ENCODE results near the gene ABHD8.
A peak's percentile ranks its signal among the peaks of the same experiment; 100 is the strongest.

Gene ABHD8

DNA sequence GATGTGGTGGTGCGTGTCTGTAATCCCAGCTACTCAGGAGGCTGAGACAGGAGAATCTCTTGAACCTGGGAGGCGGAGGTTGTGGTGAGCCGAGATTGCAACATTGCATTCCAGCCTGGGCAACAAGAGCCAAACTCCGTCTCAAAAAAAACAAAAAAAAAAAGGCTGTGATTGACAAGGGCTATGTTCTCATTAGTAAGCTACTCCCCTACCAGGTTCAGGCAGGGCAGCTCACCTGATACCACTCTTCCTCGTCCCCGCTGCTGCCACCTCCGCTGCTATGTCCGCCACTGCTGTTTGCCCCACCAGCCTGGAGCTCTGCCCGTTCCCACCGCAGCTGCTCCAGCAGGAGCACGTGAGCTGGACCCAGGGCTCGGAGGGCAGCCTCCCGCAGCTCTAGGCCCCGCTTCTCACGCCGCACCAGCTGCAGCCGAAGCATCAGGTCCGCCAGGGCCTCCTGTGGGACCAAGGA is 48.0 kb downstream of the ABHD8 start:
- no peak for TF ChIP-seq FOXP2 (optimal IDR thresholded peaks at IDR 0.05; ENCODE audit: control extremely low read depth, extremely low read length, insufficient read depth)
- TF ChIP-seq POLR2AphosphoS5 (IDR thresholded peaks at IDR 0.05; ENCODE audit: borderline replicate concordance, low read depth, low read length) = no peak
- no peak for TF ChIP-seq EZH2 (IDR thresholded peaks at IDR 0.05)
- no peaks in the 10 kb centered on the region for H3K36me3 ChIP-seq (ENCODE audit: insufficient read depth, low read length)
- H3K27ac ChIP-seq = no peak overlapping the region
- no peaks in the 10 kb centered on the region for H3K9me3 ChIP-seq (ENCODE audit: low read depth, low read length)
- no peak overlapping the region for H3K9ac ChIP-seq (ENCODE audit: insufficient read length)
- no peak overlapping the region for H3K4me3 ChIP-seq
- no peak for DNase-seq (ENCODE audit: low read depth, low spot score)

- no peak overlapping the region for H3K27ac ChIP-seq
- TF ChIP-seq EZH2 (IDR thresholded peaks at IDR 0.05) (no peak), FOXP2 (optimal IDR thresholded peaks at IDR 0.05; ENCODE audit: control extremely low read depth, extremely low read length, insufficient read depth) (no peak), POLR2AphosphoS5 (IDR thresholded peaks at IDR 0.05; ENCODE audit: borderline replicate concordance, low read depth, low read length) (no peak)
- H3K4me3 ChIP-seq = no peak overlapping the region
- H3K9ac ChIP-seq (ENCODE audit: insufficient read length) = no peak overlapping the region
- no peaks in the 10 kb centered on the region for H3K9me3 ChIP-seq (ENCODE audit: low read depth, low read length)
- H3K36me3 ChIP-seq (ENCODE audit: insufficient read depth, low read length) = no peaks in the 10 kb centered on the region
- DNase-seq (ENCODE audit: low read depth, low spot score) = no peak
Observed at GRCh38 chr19:17254636-17255035, 48.6 kb downstream of the ABHD8 start.

DNA sequence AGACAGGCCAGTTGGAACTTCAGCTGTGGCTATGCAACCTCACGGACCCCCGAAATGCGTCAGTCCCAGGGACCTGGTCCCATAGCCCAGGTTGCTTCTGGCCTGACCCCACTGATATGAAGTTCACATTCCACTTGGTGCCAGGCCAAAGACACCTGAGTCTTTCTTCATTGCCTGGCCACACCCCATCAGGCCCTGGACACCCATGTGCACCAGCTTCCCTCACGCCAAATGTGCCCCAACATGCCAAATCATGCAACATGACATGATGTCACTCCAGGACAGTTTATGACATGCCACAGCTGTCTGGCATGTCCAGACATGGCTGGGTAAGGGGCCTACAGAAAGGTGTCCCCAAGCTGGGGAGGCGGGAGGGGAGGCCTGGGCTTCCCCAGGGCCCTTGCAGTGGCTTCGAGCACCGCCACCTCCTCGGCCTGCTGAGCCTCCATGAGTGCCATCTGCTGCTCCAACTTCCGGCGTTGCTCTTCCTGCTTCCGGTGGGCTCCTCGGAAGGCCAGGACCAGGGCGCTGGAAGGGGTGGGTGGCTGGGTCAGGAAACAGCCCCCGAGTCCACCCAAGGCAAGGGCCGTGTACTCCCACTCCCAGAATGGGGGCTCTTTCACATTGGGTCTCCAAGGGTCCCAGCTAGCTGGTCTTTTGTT is 53.2 kb downstream of the ABHD8 start:
- no peak overlapping the region for H3K27ac ChIP-seq
- no peaks in the 10 kb centered on the region for H3K9me3 ChIP-seq (ENCODE audit: low read depth, low read length)
- H3K36me3 ChIP-seq (ENCODE audit: insufficient read depth, low read length) = no peaks in the 10 kb centered on the region
- DNase-seq (ENCODE audit: low read depth, low spot score) = no peak
- no peak overlapping the region for H3K4me3 ChIP-seq
- H3K9ac ChIP-seq (ENCODE audit: insufficient read length) = no peak overlapping the region
- TF ChIP-seq POLR2AphosphoS5 (IDR thresholded peaks at IDR 0.05; ENCODE audit: borderline replicate concordance, low read depth, low read length) = no peak
- no peak for TF ChIP-seq FOXP2 (optimal IDR thresholded peaks at IDR 0.05; ENCODE audit: control extremely low read depth, extremely low read length, insufficient read depth)
- no peak for TF ChIP-seq EZH2 (IDR thresholded peaks at IDR 0.05)

- TF ChIP-seq FOXP2 (optimal IDR thresholded peaks at IDR 0.05; ENCODE audit: control extremely low read depth, extremely low read length, insufficient read depth) (no peak), EZH2 (IDR thresholded peaks at IDR 0.05) (no peak), POLR2AphosphoS5 (IDR thresholded peaks at IDR 0.05; ENCODE audit: borderline replicate concordance, low read depth, low read length) (no peak)
- Histone ChIP-seq H3K27ac (no peak overlapping the region), H3K9me3 (ENCODE audit: low read depth, low read length) (no peaks in the 10 kb centered on the region), H3K36me3 (ENCODE audit: insufficient read depth, low read length) (no peaks in the 10 kb centered on the region), H3K9ac (ENCODE audit: insufficient read length) (no peak overlapping the region), H3K4me3 (no peak overlapping the region)
- DNase-seq (ENCODE audit: low read depth, low spot score) = no peak
Observed at GRCh38 chr19:17248011-17248776, 55.0 kb downstream of the ABHD8 start.

GRCh38 chr19:17246681-17247425 is 56.4 kb downstream of the ABHD8 start:
- Histone ChIP-seq H3K9ac (ENCODE audit: insufficient read length) (peak overlapping the region; percentile 71), H3K4me3 (peak overlapping the region; percentile 81), H3K27ac (no peak overlapping the region), H3K36me3 (ENCODE audit: insufficient read depth, low read length) (no peaks in the 10 kb centered on the region), H3K9me3 (ENCODE audit: low read depth, low read length) (no peaks in the 10 kb centered on the region)
- DNase-seq (ENCODE audit: low read depth, low spot score) = no peak
- TF ChIP-seq EZH2 (IDR thresholded peaks at IDR 0.05) (no peak), FOXP2 (optimal IDR thresholded peaks at IDR 0.05; ENCODE audit: control extremely low read depth, extremely low read length, insufficient read depth) (no peak), POLR2AphosphoS5 (IDR thresholded peaks at IDR 0.05; ENCODE audit: borderline replicate concordance, low read depth, low read length) (no peak)

- Histone ChIP-seq H3K9ac (ENCODE audit: insufficient read length) (peak within 1 kb of the TSS; percentile 71), H3K36me3 (ENCODE audit: insufficient read depth, low read length) (no peaks in the 10 kb centered on the region), H3K4me3 (peak within 1 kb of the TSS; percentile 81), H3K9me3 (ENCODE audit: low read depth, low read length) (no peaks in the 10 kb centered on the region), H3K27ac (peak within 1 kb of the TSS; percentile 50; the same call in 1 of the 2 replicates)
- no peak for TF ChIP-seq EZH2 (IDR thresholded peaks at IDR 0.05)
- no peak for TF ChIP-seq FOXP2 (optimal IDR thresholded peaks at IDR 0.05; ENCODE audit: control extremely low read depth, extremely low read length, insufficient read depth)
- no peak for TF ChIP-seq POLR2AphosphoS5 (IDR thresholded peaks at IDR 0.05; ENCODE audit: borderline replicate concordance, low read depth, low read length)
- no peak for DNase-seq (ENCODE audit: low read depth, low spot score)
Observed at GRCh38 chr19:17245535-17245984, 57.7 kb downstream of the ABHD8 start, which contains the start of gene NR2F6. NR2F6 (minus strand) TSS chr19:17245919; CDS start chr19:17245220, 699 bp downstream.

DNA sequence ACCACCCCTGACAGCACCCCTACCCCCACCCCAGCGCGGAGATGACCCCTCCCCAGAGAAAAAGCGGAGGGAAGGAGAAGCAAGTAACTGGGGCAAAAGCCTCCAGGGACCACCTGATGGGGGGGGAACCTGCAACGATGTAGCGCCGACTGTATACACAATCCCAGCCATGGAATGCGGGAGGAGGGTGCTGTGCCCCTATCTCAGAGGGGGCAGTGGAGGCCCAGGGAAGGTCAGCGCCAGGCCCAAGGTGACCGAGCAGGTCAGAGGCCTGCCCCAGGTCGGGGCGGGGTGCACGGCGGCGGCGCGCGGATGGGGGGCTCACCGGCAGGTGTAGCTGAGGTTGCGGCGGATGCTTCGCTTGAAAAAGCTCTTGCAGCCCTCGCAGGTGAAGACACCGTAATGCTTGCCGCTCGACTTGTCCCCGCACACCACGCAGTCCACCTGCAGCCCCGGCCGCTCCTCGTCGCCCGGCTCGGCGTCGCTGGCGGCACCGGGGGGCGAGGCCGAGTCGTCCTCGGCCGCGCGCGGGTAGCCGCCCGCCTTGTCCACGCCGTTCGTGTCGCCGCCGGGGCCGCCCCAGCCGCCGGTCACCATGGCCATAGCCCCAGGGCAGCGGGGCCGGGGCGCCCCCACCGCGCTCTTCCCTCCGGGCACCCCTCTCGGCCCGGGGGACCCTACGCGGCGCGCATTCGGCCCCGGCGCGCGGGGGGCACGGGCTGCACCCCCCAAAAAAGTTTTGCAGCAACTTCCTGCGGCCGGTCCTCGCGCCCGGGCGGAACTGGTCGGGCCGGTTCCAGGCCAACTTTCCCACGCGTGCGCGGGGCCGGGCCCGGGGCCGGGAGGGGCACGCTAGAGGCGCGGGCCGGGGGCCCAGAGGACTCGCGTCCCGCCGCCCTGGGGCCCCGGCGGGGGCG is 58.3 kb downstream of the ABHD8 start:
- DNase-seq (ENCODE audit: low read depth, low spot score) = no peak
- Histone ChIP-seq H3K4me3 (peak overlapping the region; percentile 72), H3K36me3 (ENCODE audit: insufficient read depth, low read length) (no peaks in the 10 kb centered on the region), H3K9ac (ENCODE audit: insufficient read length) (no peak overlapping the region), H3K9me3 (ENCODE audit: low read depth, low read length) (no peaks in the 10 kb centered on the region), H3K27ac (no peak overlapping the region)
- TF ChIP-seq EZH2 (IDR thresholded peaks at IDR 0.05) (no peak), POLR2AphosphoS5 (IDR thresholded peaks at IDR 0.05; ENCODE audit: borderline replicate concordance, low read depth, low read length) (no peak), FOXP2 (optimal IDR thresholded peaks at IDR 0.05; ENCODE audit: control extremely low read depth, extremely low read length, insufficient read depth) (no peak)

All from SK-N-MC (cell line).